HUDEP-2 (cell line): Measurements from ENCODE around the gene C11orf87.

Experiments
- DNase-seq, 76 experiments: peaks; one replicate each; lab custom pipeline; 2025; ENCODE audit not compliant: unreplicated experiment in 76 of 76; lab: John Stamatoyannopoulos, UW

Gene C11orf87

GRCh38 chr11:109421981-109422869 is at the start of gene C11orf87:
Gene C11orf87 (plus strand): TSS chr11:109422190. CDS start chr11:109423634, 1,444 bp downstream.
- no peak for DNase-seq

GRCh38 chr11:109374032-109374431 is 48.0 kb upstream of the C11orf87 start:
- DNase-seq: no peak

GRCh38 chr11:109374441-109374840 is 47.5 kb upstream of the C11orf87 start:
- no peak for DNase-seq

GRCh38 chr11:109377039-109377742 is 44.8 kb upstream of the C11orf87 start:
- no peak for DNase-seq

GRCh38 chr11:109378034-109378433 is 44.0 kb upstream of the C11orf87 start:
- DNase-seq: no peak

GRCh38 chr11:109383306-109383705 is 38.7 kb upstream of the C11orf87 start:
- DNase-seq: no peak

- DNase-seq: no peak
Measured at GRCh38 chr11:109384873-109385272, 37.1 kb upstream of the C11orf87 start.

- no peak for DNase-seq
Measured at GRCh38 chr11:109388982-109389381, 33.0 kb upstream of the C11orf87 start.

GRCh38 chr11:109390752-109391151 is 31.2 kb upstream of the C11orf87 start:
- DNase-seq: no peak

- no peak for DNase-seq
Measured at GRCh38 chr11:109401545-109401944, 20.4 kb upstream of the C11orf87 start.

GRCh38 chr11:109405671-109406070 is 16.3 kb upstream of the C11orf87 start:
- DNase-seq: no peak

GRCh38 chr11:109416601-109417000 is 5.4 kb upstream of the C11orf87 start:
- DNase-seq: no peak

GRCh38 chr11:109422870-109423465 is 978 bp downstream of the C11orf87 start:
- no peak for DNase-seq

GRCh38 chr11:109423466-109424190 is 1.6 kb downstream of the C11orf87 start:
- DNase-seq: no peak

GRCh38 chr11:109424901-109425300 is 2.9 kb downstream of the C11orf87 start:
- peak in 8 of 76 experiments; percentile 0 to 6 (median 2) for DNase-seq

GRCh38 chr11:109425554-109425953 is 3.6 kb downstream of the C11orf87 start:
- DNase-seq: no peak

- DNase-seq: no peak
Measured at GRCh38 chr11:109426442-109427240, 4.7 kb downstream of the C11orf87 start.

- DNase-seq: no peak
Measured at GRCh38 chr11:109432105-109432504, 10.1 kb downstream of the C11orf87 start.

GRCh38 chr11:109433753-109434256 is 11.8 kb downstream of the C11orf87 start:
- no peak for DNase-seq
